Putamen (tissue), 1 donor: ENCODE measurements around the gene B9D2.

Experiments
- DNase-seq: peaks from one replicate; pipeline ENCODE4 v3.0.0-alpha.2; 2016; ENCODE audit warnings: low spot score

Gene B9D2

GRCh38 chr19:41309180-41310032 is 54.5 kb downstream of the B9D2 start:
- no peak for DNase-seq

- DNase-seq = peak; percentile 84
Measured at GRCh38 chr19:41308450-41309179, 55.3 kb downstream of the B9D2 start.

- no peak for DNase-seq
Measured at GRCh38 chr19:41307954-41308449, 55.9 kb downstream of the B9D2 start.

- DNase-seq = no peak
Measured at GRCh38 chr19:41307090-41307875, 56.7 kb downstream of the B9D2 start.

- no peak for DNase-seq
Measured at GRCh38 chr19:41305927-41306793, 57.8 kb downstream of the B9D2 start.

- DNase-seq = no peak
Measured at GRCh38 chr19:41304706-41305483, 59.1 kb downstream of the B9D2 start.
